HCT116 (cell line): Measurements from ENCODE around the gene ZDHHC4. TPM values are rescaled to one million over a fixed set of nuclear protein-coding genes. Genes with fewer than 3 reads are reported as not detected.
A peak's percentile ranks its signal among the peaks of the same experiment; 100 is the strongest.

Source experiments
- ATAC-seq: fragments of 200-7000 bp; cut with Tn5 transposase; 2 replicates; pipeline ENCODE4 v1.9.1; 2020; ENCODE audit warnings: mild to moderate bottlenecking, moderate library complexity
- BruUV-seq: library from RNA; stranded (reverse); fragments of 400-500 nt; replicated peaks from 2 replicates; lab custom pipeline; 2021; lab: Mats Ljungman, UMichigan
- CTCF ChIA-PET: fragments of 300-600 bp; sonication (Branson Sonifier 250); formaldehyde crosslinking; loops from one replicate; lab custom pipeline; 2021; ENCODE audit warnings: antibody characterized with exemption; lab: Charles Lee
- POLR2A ChIA-PET: fragments of 300-600, 350-600 bp; sonication (Branson Sonifier 250); formaldehyde crosslinking; loops from one replicate; lab custom pipeline; 2021; ENCODE audit warnings: antibody characterized with exemption; lab: Charles Lee
- RAD21 ChIA-PET, 2 experiments: fragments of 300-600 bp; sonication (Branson Sonifier 250); formaldehyde crosslinking; loops; one replicate each; lab custom pipeline; 2023; ENCODE audit warnings: low total read pairs in 2 of 2; ENCODE audit not compliant: uncharacterized antibody in 2 of 2, unreplicated experiment in 2 of 2, low non-redundant PET in 1 of 2; lab: Charles Lee
- DNase-seq: peaks from one replicate; pipeline ENCODE4 v3.0.0-alpha.2; 2010; ENCODE audit warnings: low read depth, low spot score
- H2AFZ ChIP-seq: fragments of 200-600 bp; shearing (Covaris generic), sonication (generic); 2 replicates; pipeline ENCODE4 v1.6.1; 2017; ENCODE audit warnings: low read depth, mixed run types, mixed read lengths, antibody characterized with exemption, low read length; ENCODE audit not compliant: poor library complexity, severe bottlenecking
- H3K27ac ChIP-seq: 2 replicates; pipeline ENCODE4 v1.5.1; 2012; ENCODE audit warnings: low read depth, low read length
- H3K27me3 ChIP-seq: fragments of 200-600 bp; sonication (generic); 2 replicates; pipeline ENCODE4 v1.6.1; 2016; ENCODE audit warnings: mixed run types, low read length, mixed read lengths; ENCODE audit not compliant: insufficient read depth
- H3K36me3 ChIP-seq, 2 experiments: fragments of 200-500 bp in 1 of 2; fragments of 200-600 bp in 1 of 2; sonication (Bioruptor generic) in 1 of 2; sonication (generic) in 1 of 2; 2 replicates each; pipeline versions ENCODE4 v1.5.1 to v1.6.1; 2014 to 2016; ENCODE audit warnings: low read length in 2 of 2, inconsistent platforms in 1 of 2, mixed read lengths in 1 of 2, mixed run types in 1 of 2; ENCODE audit not compliant: insufficient read depth in 2 of 2, control insufficient read depth in 1 of 2
- H3K4me1 ChIP-seq, 2 experiments: fragments of 200-600 bp in 1 of 2; sonication (generic) in 1 of 2; 2 replicates each; pipeline versions ENCODE4 v1.5.1 to v1.6.1; 2012 to 2017; ENCODE audit warnings: low read length in 2 of 2, inconsistent platforms in 1 of 2, mild to moderate bottlenecking in 1 of 2, mixed read lengths in 1 of 2, mixed run types in 1 of 2, moderate library complexity in 1 of 2; ENCODE audit not compliant: insufficient read depth in 2 of 2, control insufficient read depth in 1 of 2
- H3K4me2 ChIP-seq: fragments of 200-600 bp; sonication (generic); 2 replicates; pipeline ENCODE4 v1.6.1; 2017; ENCODE audit warnings: mixed run types, low read length, mixed read lengths
- H3K4me3 ChIP-seq, 2 experiments: fragments of 200-600 bp in 1 of 2; sonication (generic) in 1 of 2; replicated peaks in 1 of 2; 2 replicates each; pipeline ENCODE4 v1.5.1; 2011 to 2016; ENCODE audit warnings: low read length in 2 of 2, control low read depth in 1 of 2, low read depth in 1 of 2, mild to moderate bottlenecking in 1 of 2, mixed read lengths in 1 of 2, mixed run types in 1 of 2
- H3K79me2 ChIP-seq: fragments of 200-600 bp; sonication (generic); 2 replicates; pipeline ENCODE4 v1.6.1; 2017; ENCODE audit warnings: mild to moderate bottlenecking, mixed run types, low read length, moderate library complexity, mixed read lengths; ENCODE audit not compliant: insufficient read depth
- H3K9ac ChIP-seq: fragments of 200-600 bp; sonication (generic); 2 replicates; pipeline ENCODE4 v1.6.1; 2016; ENCODE audit warnings: low read length, mixed read lengths
- H3K9me2 ChIP-seq: fragments of 200-600 bp; sonication (generic), shearing (Covaris generic); 2 replicates; pipeline ENCODE4 v1.6.1; 2017; ENCODE audit warnings: mixed run types, mild to moderate bottlenecking, moderate library complexity; ENCODE audit not compliant: insufficient read depth
- H3K9me3 ChIP-seq, 2 experiments: fragments of 200-500 bp in 1 of 2; fragments of 200-600 bp in 1 of 2; sonication (Bioruptor generic) in 1 of 2; sonication (generic) in 1 of 2; 2 replicates each; pipeline ENCODE4 v1.6.1; 2014 to 2017; ENCODE audit warnings: low read length in 2 of 2, mixed read lengths in 2 of 2, inconsistent platforms in 1 of 2, low read depth in 1 of 2, mild to moderate bottlenecking in 1 of 2, mixed run types in 1 of 2, moderate library complexity in 1 of 2; ENCODE audit not compliant: control insufficient read depth in 1 of 2, insufficient read depth in 1 of 2
- H4K20me1 ChIP-seq: fragments of 200-600 bp; sonication (generic), shearing (Covaris generic); 2 replicates; pipeline ENCODE4 v1.6.1; 2017; ENCODE audit warnings: mixed run types, mild to moderate bottlenecking, moderate library complexity; ENCODE audit not compliant: insufficient read depth
- CBX3 ChIP-seq: IDR thresholded peaks from 2 replicates; pipeline ENCODE4 v1.6.1; 2012; ENCODE audit warnings: low read depth
- CTCF ChIP-seq, 3 experiments: fragments of 200-600 bp in 1 of 3; sonication (generic) in 1 of 3; IDR thresholded peaks in 2 of 3; conservative IDR thresholded peaks in 1 of 3; 2 replicates each; pipeline ENCODE4 v1.5.1; 2012 to 2017; ENCODE audit warnings: low read depth in 2 of 3, low read length in 2 of 3, antibody characterized with exemption in 1 of 3, borderline replicate concordance in 1 of 3, control low read depth in 1 of 3, mild to moderate bottlenecking in 1 of 3, mixed read lengths in 1 of 3, mixed run types in 1 of 3, moderate library complexity in 1 of 3; ENCODE audit not compliant: insufficient read depth in 1 of 3
- EZH2 ChIP-seq: fragments of 200-600 bp; sonication (generic); IDR thresholded peaks from 2 replicates; pipeline ENCODE4 v1.6.1; 2017; ENCODE audit warnings: antibody characterized with exemption, mixed run types
- SP1 ChIP-seq: IDR thresholded peaks from 2 replicates; pipeline ENCODE4 v1.6.1; 2012; ENCODE audit warnings: low read depth
- YY1 ChIP-seq: IDR thresholded peaks from 2 replicates; pipeline ENCODE4 v1.6.1; 2011; ENCODE audit warnings: low read length, low read depth, moderate library complexity, mild to moderate bottlenecking; ENCODE audit not compliant: insufficient replicate concordance; ENCODE audit errors: extremely low read depth
- ZBTB33 ChIP-seq: IDR thresholded peaks from 2 replicates; pipeline ENCODE4 v1.6.1; 2011; ENCODE audit warnings: mild to moderate bottlenecking, low read length, moderate library complexity; ENCODE audit not compliant: insufficient replicate concordance; ENCODE audit errors: extremely low read depth
- intact Hi-C: fragments of 100-400 bp; cut with micrococcal nuclease; formaldehyde crosslinking; loops from 2 replicates; pipeline ENCODE4 v1.10.0; 2022
- total RNA-seq: library from RNA; stranded (reverse); gene quantifications from one replicate; pipeline ENCODE4 v1.2.1, GENCODE V29; 2021; ENCODE audit not compliant: unreplicated experiment

ZDHHC4 gene
- total RNA-seq, 1 experiment from 2014 or later, result 59.3 TPM

GRCh38 chr7:6589151-6589828 lies 12.0 kb downstream of the ZDHHC4 start:
- H3K4me2 ChIP-seq, result peak overlapping the region; percentile 51
- TF ChIP-seq EZH2 (no peak), CBX3 (no peak), YY1 (no peak), CTCF (IDR thresholded peaks at IDR 0.05 in 2 of 3, conservative IDR thresholded peaks at IDR 0.05 in 1 of 3; ENCODE audit: borderline replicate concordance in 1 of 3, insufficient read depth in 1 of 3, low read depth in 2 of 3, low read length in 2 of 3) (no peak), SP1 (no peak), ZBTB33 (no peak)
- RAD21 ChIA-PET, result no interaction called here
- ATAC-seq (no peak; the same call in 1 of the 2 replicates), DNase-seq (no peak)
- peaks cover 9 to 17% of the 10 kb centered on the region in 2 experiments for H3K4me1 ChIP-seq
- H3K27me3 ChIP-seq, result no peaks in the 10 kb centered on the region
- no peak overlapping the region; a peak in 1 of 4 replicates for H3K4me3 ChIP-seq
- no peaks in the 10 kb centered on the region for H3K9me3 ChIP-seq
- peaks cover 9 to 17% of the 10 kb centered on the region in 2 experiments; a peak in 3 of 4 replicates for H3K36me3 ChIP-seq
- H3K79me2 ChIP-seq, result peaks cover 18% of the 10 kb centered on the region; the same call in 1 of the 2 replicates
- H3K9me2 ChIP-seq, result no peaks in the 10 kb centered on the region
- intact Hi-C loops, result loop anchor here (10.0 kb wide), 1 partner anchor 266 kb away; no protein-coding TSS in a partner anchor
- H3K9ac ChIP-seq, result peak overlapping the region; percentile 38; the same call in 1 of the 2 replicates
- H4K20me1 ChIP-seq, result no peaks in the 10 kb centered on the region
- no TSS peak for BruUV-seq
- CTCF ChIA-PET, result interaction anchor here (0.6 to 1.2 kb wide), 5 partner anchors 9 to 341 kb away, joined by 3 to 7 read pairs (median 4); partner anchors contain the start of gene ZDHHC4
- H3K27ac ChIP-seq, result peak overlapping the region; percentile 84; the same call in 1 of the 2 replicates
- POLR2A ChIA-PET, result interaction anchor here (0.7 kb wide), 1 partner anchor 31 kb away, joined by 3 read pairs; no protein-coding TSS in a partner anchor
- H2AFZ ChIP-seq, result no peak overlapping the region
